Measurements from ENCODE around the gene BZW1. TPM values are rescaled to one million over a fixed set of nuclear protein-coding genes. Genes with fewer than 3 reads are reported as not detected.
"Not testable (repeated sequence)": the region's sequence is repeated elsewhere in the genome, so short reads cannot be mapped to it uniquely, and the experiment has no call there.

BZW1 gene
- total RNA-seq, 1 experiment from 2014 or later = 300 TPM

GRCh38 chr2:200812122-200813022, 662 bp downstream of the BZW1 start:
- H3F3A ChIP-seq (ENCODE audit: insufficient read depth, low read depth) = peaks cover 49% of the 10 kb centered on the region
- POLR2A ChIA-PET (ENCODE audit: unreplicated experiment) = no interaction called here
- CTCF ChIA-PET = no interaction called here
- H2AFZ ChIP-seq = peak overlapping the region; percentile 50; the same call in 1 of the 2 replicates
- DNase-seq = peak in 1 of 2 experiments; percentile 80
- intact Hi-C loops (cut with micrococcal nuclease; ENCODE audit: unreplicated experiment) = loop anchor here (1.0 to 5.0 kb wide), 2 partner anchors 52 to 235 kb away; partner anchors contain the start of gene CLK1
- H3K4me3 ChIP-seq = peak overlapping the region; percentile 100
- peaks cover 46% of the 10 kb centered on the region for H4K20me1 ChIP-seq (ENCODE audit: insufficient read depth)
- H3K4me2 ChIP-seq = peak overlapping the region; percentile 90
- peaks cover 42% of the 10 kb centered on the region for H3K4me1 ChIP-seq (replicated peaks; ENCODE audit: insufficient read depth)
- H3K9me3 ChIP-seq (ENCODE audit: insufficient read depth, low read depth) = no peaks in the 10 kb centered on the region
- BruUV-seq (replicated peaks) = no TSS peak
- H3K79me2 ChIP-seq (ENCODE audit: low read depth) = peaks cover 60% of the 10 kb centered on the region
- peak overlapping the region; percentile 93 for H3K27ac ChIP-seq
- peaks cover 47% of the 10 kb centered on the region for H3K36me3 ChIP-seq (ENCODE audit: low read depth)
- H3K9me2 ChIP-seq (ENCODE audit: insufficient read depth) = no peaks in the 10 kb centered on the region
- TF ChIP-seq EZH2 (IDR thresholded peaks at IDR 0.05; ENCODE audit: low read depth) = no peak
- TF ChIP-seq CTCF (conservative IDR thresholded peaks at IDR 0.05) = peak; percentile 63
- no peaks in the 10 kb centered on the region for H3K27me3 ChIP-seq (ENCODE audit: insufficient read depth, low read depth)

GRCh38 chr2:200814276-200814815, 2.6 kb downstream of the BZW1 start:
- H3K4me2 ChIP-seq = peak overlapping the region; percentile 90
- no peaks in the 10 kb centered on the region for H3K9me3 ChIP-seq (ENCODE audit: insufficient read depth, low read depth)
- TF ChIP-seq EZH2 (IDR thresholded peaks at IDR 0.05; ENCODE audit: low read depth) = no peak
- TF ChIP-seq CTCF (conservative IDR thresholded peaks at IDR 0.05) = no peak
- POLR2A ChIA-PET (ENCODE audit: unreplicated experiment) = interaction anchor here (0.6 kb wide), 1 partner anchor 101 kb away, joined by 14 read pairs; no protein-coding TSS in a partner anchor
- peaks cover 67% of the 10 kb centered on the region for H3K36me3 ChIP-seq (ENCODE audit: low read depth)
- no TSS peak for BruUV-seq (replicated peaks)
- no peak overlapping the region for H3K27ac ChIP-seq
- H3K4me3 ChIP-seq = peak overlapping the region; percentile 100; the same call in 1 of the 2 replicates
- intact Hi-C loops (cut with micrococcal nuclease; ENCODE audit: unreplicated experiment) = loop anchor here (5.0 kb wide), 1 partner anchor 237 kb away; no protein-coding TSS in a partner anchor
- DNase-seq = no peak
- CTCF ChIA-PET = no interaction called here
- H4K20me1 ChIP-seq (ENCODE audit: insufficient read depth) = peaks cover 46% of the 10 kb centered on the region
- H3F3A ChIP-seq (ENCODE audit: insufficient read depth, low read depth) = peaks cover 67% of the 10 kb centered on the region
- H3K4me1 ChIP-seq (replicated peaks; ENCODE audit: insufficient read depth) = peaks cover 32% of the 10 kb centered on the region
- H3K27me3 ChIP-seq (ENCODE audit: insufficient read depth, low read depth) = no peaks in the 10 kb centered on the region
- H3K9me2 ChIP-seq (ENCODE audit: insufficient read depth) = no peaks in the 10 kb centered on the region
- H2AFZ ChIP-seq = no peak overlapping the region
- H3K79me2 ChIP-seq (ENCODE audit: low read depth) = peaks cover 65% of the 10 kb centered on the region

- BruUV-seq (replicated peaks) = no TSS peak
- intact Hi-C loops (cut with micrococcal nuclease; ENCODE audit: unreplicated experiment) = loop anchor here (5.0 kb wide), 1 partner anchor 238 kb away; no protein-coding TSS in a partner anchor
- H4K20me1 ChIP-seq (ENCODE audit: insufficient read depth) = peaks cover 49% of the 10 kb centered on the region
- peaks cover 71% of the 10 kb centered on the region for H3K36me3 ChIP-seq (ENCODE audit: low read depth)
- no peak overlapping the region for H2AFZ ChIP-seq
- H3F3A ChIP-seq (ENCODE audit: insufficient read depth, low read depth) = peaks cover 68% of the 10 kb centered on the region
- H3K27me3 ChIP-seq (ENCODE audit: insufficient read depth, low read depth) = no peaks in the 10 kb centered on the region
- no peak for DNase-seq
- H3K9me3 ChIP-seq (ENCODE audit: insufficient read depth, low read depth) = no peaks in the 10 kb centered on the region
- peak overlapping the region; percentile 90 for H3K4me2 ChIP-seq
- TF ChIP-seq EZH2 (IDR thresholded peaks at IDR 0.05; ENCODE audit: low read depth) (no peak), CTCF (conservative IDR thresholded peaks at IDR 0.05) (no peak)
- ChIA-PET POLR2A (ENCODE audit: unreplicated experiment) (no interaction called here), CTCF (no interaction called here)
- no peak overlapping the region for H3K27ac ChIP-seq
- H3K4me3 ChIP-seq = no peak overlapping the region
- no peaks in the 10 kb centered on the region for H3K9me2 ChIP-seq (ENCODE audit: insufficient read depth)
- H3K4me1 ChIP-seq (replicated peaks; ENCODE audit: insufficient read depth) = peaks cover 26% of the 10 kb centered on the region
- peaks cover 65% of the 10 kb centered on the region for H3K79me2 ChIP-seq (ENCODE audit: low read depth)
Observed at GRCh38 chr2:200814917-200815316, 3.2 kb downstream of the BZW1 start.

- Histone ChIP-seq H4K20me1 (ENCODE audit: insufficient read depth) (peaks cover 35% of the 10 kb centered on the region), H3K36me3 (ENCODE audit: low read depth) (peaks cover 79% of the 10 kb centered on the region), H3K79me2 (ENCODE audit: low read depth) (peaks cover 41% of the 10 kb centered on the region), H3F3A (ENCODE audit: insufficient read depth, low read depth) (peaks cover 78% of the 10 kb centered on the region)
- BruUV-seq (replicated peaks); H3K27me3 ChIP-seq (ENCODE audit: insufficient read depth, low read depth); H3K4me2 ChIP-seq; H3K4me1 ChIP-seq (replicated peaks; ENCODE audit: insufficient read depth); H2AFZ ChIP-seq; H3K27ac ChIP-seq; H3K9me3 ChIP-seq (ENCODE audit: insufficient read depth, low read depth); H3K4me3 ChIP-seq; intact Hi-C loops (cut with micrococcal nuclease; ENCODE audit: unreplicated experiment); DNase-seq; H3K9me2 ChIP-seq (ENCODE audit: insufficient read depth): not testable (repeated sequence)
- CTCF ChIA-PET = interaction anchor here (0.7 kb wide), 1 partner anchor 57 kb away, joined by 4 read pairs; no protein-coding TSS in a partner anchor
- POLR2A ChIA-PET (ENCODE audit: unreplicated experiment) = interaction anchor here (0.9 kb wide), 1 partner anchor 77 kb away, joined by 9 read pairs; no protein-coding TSS in a partner anchor
Observed at GRCh38 chr2:200818732-200819131, 7.0 kb downstream of the BZW1 start.
